Kidney epithelial cell (primary cell): Measurements from ENCODE around the gene CLASRP. TPM values are rescaled to one million over a fixed set of nuclear protein-coding genes. Genes with fewer than 3 reads are reported as not detected.
"Not testable (repeated sequence)": the region's sequence is repeated elsewhere in the genome, so short reads cannot be mapped to it uniquely, and the experiment has no call there.

ENCODE experiments used
- DNase-seq: peaks from one replicate; pipeline ENCODE4 v3.0.0-alpha.2; 2010; ENCODE audit warnings: low read depth
- H3K27me3 ChIP-seq: 2 replicates; pipeline ENCODE4 v1.6.0; 2011; ENCODE audit warnings: low read length; ENCODE audit not compliant: control insufficient read depth, insufficient read depth
- H3K36me3 ChIP-seq: 2 replicates; pipeline ENCODE4 v1.5.1; 2011; ENCODE audit warnings: low read length; ENCODE audit not compliant: control insufficient read depth, insufficient read depth
- H3K4me3 ChIP-seq: 2 replicates; pipeline ENCODE4 v1.5.1; 2011; ENCODE audit warnings: low read depth, mild to moderate bottlenecking, control low read depth, low read length
- CTCF ChIP-seq: IDR thresholded peaks from 2 replicates; pipeline ENCODE4 v1.5.1; 2011; ENCODE audit warnings: mild to moderate bottlenecking, moderate library complexity, low read length, control low read depth, inconsistent platforms; ENCODE audit not compliant: insufficient read depth, poor library complexity, severe bottlenecking
- total RNA-seq: library from RNA; depleted of rRNA; stranded (reverse); fragments of >200 nt; gene quantifications from 2 replicates; pipeline ENCODE4 v1.2.3, GENCODE V29; 2015

Gene CLASRP
- total RNA-seq, 1 donor from 2014 or later = 65.7 TPM

DNA sequence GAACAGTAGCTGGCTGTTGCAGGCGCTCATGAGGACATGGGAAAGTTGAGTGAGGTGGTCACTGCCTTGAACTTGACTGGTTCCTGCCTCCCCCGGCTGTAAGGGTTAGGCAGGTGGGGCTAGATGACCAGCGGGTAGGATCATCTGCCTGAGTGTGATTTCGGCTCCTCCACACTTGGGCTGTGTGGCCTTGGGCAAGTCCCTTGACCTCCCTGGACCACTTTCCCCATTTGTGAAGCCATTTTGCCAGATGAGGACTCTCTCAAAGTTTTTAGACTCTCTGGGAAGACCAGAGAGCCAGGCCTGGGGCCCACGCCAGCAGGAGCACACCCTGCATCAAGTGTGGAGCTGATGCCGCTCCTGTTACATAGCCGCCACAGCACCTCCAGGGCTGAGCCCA is 63.6 kb downstream of the CLASRP start:
- no peak for TF ChIP-seq CTCF
- no peak for DNase-seq
- H3K4me3 ChIP-seq = no peak overlapping the region
- H3K36me3 ChIP-seq = no peaks in the 10 kb centered on the region
- no peaks in the 10 kb centered on the region for H3K27me3 ChIP-seq

- H3K27me3 ChIP-seq = no peaks in the 10 kb centered on the region
- H3K4me3 ChIP-seq = no peak overlapping the region
- no peak for TF ChIP-seq CTCF
- DNase-seq = no peak
- H3K36me3 ChIP-seq = no peaks in the 10 kb centered on the region
These were observed 64.3 kb downstream of the CLASRP start for GRCh38 chr19:45103156-45103507.

DNA sequence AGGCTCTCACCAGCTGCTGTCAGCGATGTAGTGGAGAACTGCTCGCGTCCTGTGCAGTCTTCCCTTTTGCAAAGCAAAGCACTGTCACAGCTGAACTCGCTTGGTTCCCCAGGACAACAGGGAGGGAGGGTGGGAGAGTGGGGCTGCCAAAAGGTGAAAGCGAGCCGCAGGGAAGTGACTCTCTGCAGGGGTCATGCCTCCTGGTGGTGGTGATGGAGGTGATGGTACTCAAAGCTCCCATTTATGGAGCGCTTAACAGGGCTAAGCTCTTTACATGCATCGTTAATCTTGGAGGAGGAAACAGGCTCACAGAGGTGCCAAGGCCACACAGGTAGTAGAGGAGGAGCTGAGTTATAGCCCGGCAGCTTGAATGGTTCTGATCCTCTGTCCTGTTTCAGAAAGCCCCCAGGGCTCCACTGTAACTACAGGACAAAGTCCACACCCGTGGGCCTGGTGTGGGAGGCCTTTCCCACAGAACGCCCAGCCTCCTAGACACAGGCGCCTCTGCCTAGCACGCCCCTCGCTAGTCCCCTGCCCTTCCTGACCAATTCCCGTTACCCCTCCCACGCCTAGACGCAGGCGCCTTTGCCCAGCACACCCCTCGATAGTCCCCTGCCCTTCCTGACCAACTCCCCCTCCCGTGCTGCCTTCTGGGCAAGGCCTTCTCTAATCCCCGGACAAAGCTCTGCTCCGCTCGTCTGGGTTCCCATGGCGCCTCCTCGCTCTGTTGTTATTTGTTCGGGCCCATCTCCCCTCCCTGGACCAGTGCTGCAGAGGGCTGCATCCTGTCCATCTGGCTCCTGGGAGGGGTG is 64.9 kb downstream of the CLASRP start:
- DNase-seq = no peak
- no peaks in the 10 kb centered on the region for H3K36me3 ChIP-seq
- peak; percentile 31 for TF ChIP-seq CTCF
- no peak overlapping the region for H3K4me3 ChIP-seq
- no peaks in the 10 kb centered on the region for H3K27me3 ChIP-seq

DNA sequence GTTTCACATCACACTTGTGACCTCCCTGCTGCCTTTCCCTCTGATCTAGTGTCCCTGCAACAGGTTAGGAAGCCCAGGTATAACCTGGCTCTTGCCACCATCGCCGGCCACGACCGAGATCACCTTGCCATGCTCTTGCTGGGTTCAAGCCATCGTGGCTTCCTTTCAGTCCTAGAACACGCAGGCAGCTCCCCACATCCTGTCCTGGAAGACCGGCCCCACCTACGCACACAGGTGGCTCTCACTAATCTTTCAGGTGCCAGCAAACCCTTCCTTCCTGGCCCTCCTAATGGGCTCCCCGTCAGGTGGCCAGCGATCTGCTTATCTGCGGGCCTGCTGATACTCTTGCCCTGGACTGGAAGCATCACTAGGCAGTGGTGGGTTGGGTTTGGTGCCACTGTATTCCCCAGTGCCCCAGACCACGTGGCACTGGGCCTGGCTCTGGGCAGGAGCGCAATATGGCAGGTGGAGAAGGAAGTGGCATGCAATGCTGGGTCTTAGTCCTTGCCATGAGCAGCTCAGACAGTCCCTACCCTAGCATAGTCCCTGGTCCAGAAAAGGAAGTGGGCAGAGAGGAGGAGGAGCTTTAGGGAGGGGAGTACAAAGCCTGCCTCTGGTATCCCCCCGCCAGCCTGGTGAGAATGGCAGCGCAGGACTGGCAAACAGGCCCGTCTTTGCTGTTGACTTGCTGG is 66.0 kb downstream of the CLASRP start:
- no peak for TF ChIP-seq CTCF
- no peak overlapping the region for H3K4me3 ChIP-seq
- H3K36me3 ChIP-seq = no peaks in the 10 kb centered on the region
- no peak for DNase-seq
- no peaks in the 10 kb centered on the region for H3K27me3 ChIP-seq

- not testable (repeated sequence) for H3K27me3 ChIP-seq, H3K4me3 ChIP-seq, DNase-seq, H3K36me3 ChIP-seq
These were observed 67.5 kb downstream of the CLASRP start for GRCh38 chr19:45106363-45106762.

DNA sequence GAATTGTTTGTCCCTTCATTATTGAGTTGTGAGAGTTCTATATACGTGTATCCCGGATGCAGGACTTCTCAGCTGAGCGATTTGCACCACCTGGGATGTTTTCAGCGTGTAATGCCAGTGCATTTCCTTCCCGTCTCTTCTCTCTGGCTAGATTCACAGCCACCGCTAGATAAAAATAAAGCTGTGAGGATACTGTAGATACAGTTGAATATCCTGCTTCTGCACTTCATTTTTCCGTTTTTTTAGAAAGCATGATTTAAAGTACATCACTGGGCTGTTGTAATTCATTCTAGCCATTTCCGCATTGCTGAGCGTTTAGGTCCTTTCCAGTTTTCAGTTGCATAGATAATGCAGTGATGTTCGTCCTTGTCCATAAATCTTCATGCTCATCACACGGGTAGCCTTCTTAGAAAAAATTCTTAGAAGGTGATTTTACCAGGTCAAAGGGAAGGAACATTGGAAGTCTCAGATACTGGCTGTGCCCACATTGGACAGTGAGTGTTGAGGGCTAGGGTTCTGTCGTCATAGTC is 68.8 kb downstream of the CLASRP start:
- no peaks in the 10 kb centered on the region for H3K36me3 ChIP-seq
- TF ChIP-seq CTCF = no peak
- DNase-seq = no peak
- no peaks in the 10 kb centered on the region for H3K27me3 ChIP-seq
- no peak overlapping the region for H3K4me3 ChIP-seq
